WTC11 (cell line): ENCODE measurements around the gene CTNNA1. TPM values are rescaled to one million over a fixed set of nuclear protein-coding genes. Genes with fewer than 3 reads are reported as not detected.

ENCODE experiments used
- ATAC-seq: fragments of 200-7000 bp; cut with Tn5 transposase; 2 replicates; pipeline ENCODE4 v1.10.0; 2021; ENCODE audit warnings: mild to moderate bottlenecking, moderate library complexity
- CTCF ChIA-PET: fragments of 300-600 bp; sonication (Branson Sonifier 250); formaldehyde crosslinking; loops from one replicate; lab custom pipeline; 2021; ENCODE audit warnings: antibody characterized with exemption; lab: Charles Lee
- POLR2A ChIA-PET: fragments of 350-600 bp; sonication (Branson Sonifier 250); formaldehyde crosslinking; loops from one replicate; lab custom pipeline; 2021; ENCODE audit warnings: antibody characterized with exemption; lab: Charles Lee
- DNase-seq: peaks from one replicate; pipeline ENCODE4 v3.0.0; 2021; ENCODE audit warnings: low spot score
- H3K27ac Mint-ChIP-seq: 2 replicates; pipeline ENCODE4 v1.8.0; 2021; ENCODE audit warnings: mixed read lengths
- H3K27me3 Mint-ChIP-seq: 2 replicates; pipeline ENCODE4 v1.8.0; 2021; ENCODE audit warnings: low read depth, mild to moderate bottlenecking, moderate library complexity, mixed read lengths
- H3K36me3 Mint-ChIP-seq: 2 replicates; pipeline ENCODE4 v1.8.0; 2021; ENCODE audit warnings: mixed read lengths
- H3K4me1 Mint-ChIP-seq: 2 replicates; pipeline ENCODE4 v1.8.0; 2022; ENCODE audit warnings: mixed read lengths
- H3K4me3 Mint-ChIP-seq: 2 replicates; pipeline ENCODE4 v1.8.0; 2021; ENCODE audit warnings: mild to moderate bottlenecking, moderate library complexity, mixed read lengths
- H3K9me3 Mint-ChIP-seq: 2 replicates; pipeline ENCODE4 v1.8.0; 2021; ENCODE audit warnings: mixed read lengths
- GABPB1 ChIP-seq: sonication (generic); formaldehyde crosslinking; IDR thresholded peaks from 2 replicates; pipeline ENCODE4 v1.8.1; 2023; ENCODE audit warnings: mild to moderate bottlenecking, missing genetic modification reagents
- NFATC4 ChIP-seq: fragments of 250-450 bp; sonication (Bioruptor Pico); IDR thresholded peaks from 2 replicates; pipeline ENCODE4 v1.9.0; 2021; ENCODE audit warnings: mild to moderate bottlenecking
- RELA ChIP-seq: sonication (generic); formaldehyde crosslinking; IDR thresholded peaks from 2 replicates; pipeline ENCODE4 v1.8.1; 2022; ENCODE audit warnings: missing genetic modification reagents, mild to moderate bottlenecking, borderline replicate concordance
- USF2 ChIP-seq: sonication (generic); formaldehyde crosslinking; IDR thresholded peaks from 2 replicates; pipeline ENCODE4 v1.8.1; 2023; ENCODE audit warnings: mild to moderate bottlenecking, missing genetic modification reagents, moderate library complexity
- ZNF396 ChIP-seq: fragments of 250-450 bp; sonication (Bioruptor Pico); IDR thresholded peaks from 2 replicates; pipeline ENCODE4 v1.8.0; 2021; ENCODE audit warnings: mild to moderate bottlenecking, moderate library complexity, borderline replicate concordance
- ZSCAN18 ChIP-seq: fragments of 250-450 bp; sonication (Bioruptor Pico); IDR thresholded peaks from 2 replicates; pipeline ENCODE4 v2.1.2; 2022; ENCODE audit warnings: mild to moderate bottlenecking, moderate library complexity
- total RNA-seq: library from RNA; stranded (reverse); gene quantifications from 3 replicates; pipeline ENCODE4 v1.2.3, GENCODE V29; 2021
- TF ChIP-seq, protein P1 (sequence below): sonication (generic); formaldehyde crosslinking; IDR thresholded peaks from 2 replicates; pipeline ENCODE4 v1.8.1; 2023; ENCODE audit warnings: mild to moderate bottlenecking, missing genetic modification reagents, borderline replicate concordance
- TF ChIP-seq, protein P2 (sequence below): sonication (generic); formaldehyde crosslinking; IDR thresholded peaks from 2 replicates; pipeline ENCODE4 v1.8.0; 2023; ENCODE audit warnings: missing genetic modification reagents, mild to moderate bottlenecking, borderline replicate concordance

The CTNNA1 gene
- total RNA-seq, 1 experiment from 2014 or later, result 309 TPM

DNA sequence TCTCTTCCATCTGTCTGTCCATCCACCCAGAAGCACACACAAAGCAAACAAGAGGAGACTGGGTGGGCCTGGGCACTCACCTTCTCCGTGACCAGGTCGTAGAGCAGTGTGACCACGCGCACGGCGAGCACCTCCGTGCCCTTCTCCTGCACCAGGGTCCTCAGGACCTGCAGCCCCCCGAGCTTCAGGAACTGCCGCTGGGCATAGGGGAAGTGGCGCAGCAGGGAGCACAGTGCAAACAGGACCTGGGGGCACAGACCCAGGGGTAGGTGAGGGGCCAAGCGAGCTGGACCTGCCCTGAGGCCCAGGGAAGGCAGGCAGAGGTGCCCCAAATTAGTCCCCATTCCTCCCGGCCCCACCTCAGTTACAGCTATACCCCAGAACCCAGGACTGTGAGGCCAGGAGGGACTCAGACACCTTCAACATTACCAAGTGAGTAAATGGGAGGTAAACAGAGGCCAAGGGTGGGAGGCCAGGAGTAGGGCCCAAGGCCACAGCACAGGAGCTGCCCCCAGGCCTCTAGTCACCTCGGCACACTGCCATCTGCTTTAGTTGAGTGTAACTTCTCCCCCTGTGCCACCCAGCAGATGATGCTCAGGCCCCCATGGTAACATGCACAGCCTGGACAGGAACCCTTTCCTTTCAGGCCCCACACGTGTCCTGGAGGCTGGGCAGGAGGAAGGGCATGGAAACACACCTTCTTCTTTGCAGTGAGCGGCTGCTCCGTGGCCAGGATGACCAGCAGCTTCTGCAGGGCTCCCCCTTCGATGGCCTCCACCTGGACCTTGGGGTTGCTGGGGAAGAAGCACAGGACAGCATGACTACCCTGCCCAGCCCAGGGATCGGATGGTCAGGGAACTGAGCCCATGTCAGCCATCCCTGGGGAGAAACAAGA, 198.1 kb downstream of the CTNNA1 start:
- DNase-seq (no peak), ATAC-seq (no peak)
- no peak for TF ChIP-seq ZSCAN18 (CRISPR knock-in tag)
- TF ChIP-seq ZNF396 (CRISPR knock-in tag), result no peak
- TF ChIP-seq, protein P1, sequence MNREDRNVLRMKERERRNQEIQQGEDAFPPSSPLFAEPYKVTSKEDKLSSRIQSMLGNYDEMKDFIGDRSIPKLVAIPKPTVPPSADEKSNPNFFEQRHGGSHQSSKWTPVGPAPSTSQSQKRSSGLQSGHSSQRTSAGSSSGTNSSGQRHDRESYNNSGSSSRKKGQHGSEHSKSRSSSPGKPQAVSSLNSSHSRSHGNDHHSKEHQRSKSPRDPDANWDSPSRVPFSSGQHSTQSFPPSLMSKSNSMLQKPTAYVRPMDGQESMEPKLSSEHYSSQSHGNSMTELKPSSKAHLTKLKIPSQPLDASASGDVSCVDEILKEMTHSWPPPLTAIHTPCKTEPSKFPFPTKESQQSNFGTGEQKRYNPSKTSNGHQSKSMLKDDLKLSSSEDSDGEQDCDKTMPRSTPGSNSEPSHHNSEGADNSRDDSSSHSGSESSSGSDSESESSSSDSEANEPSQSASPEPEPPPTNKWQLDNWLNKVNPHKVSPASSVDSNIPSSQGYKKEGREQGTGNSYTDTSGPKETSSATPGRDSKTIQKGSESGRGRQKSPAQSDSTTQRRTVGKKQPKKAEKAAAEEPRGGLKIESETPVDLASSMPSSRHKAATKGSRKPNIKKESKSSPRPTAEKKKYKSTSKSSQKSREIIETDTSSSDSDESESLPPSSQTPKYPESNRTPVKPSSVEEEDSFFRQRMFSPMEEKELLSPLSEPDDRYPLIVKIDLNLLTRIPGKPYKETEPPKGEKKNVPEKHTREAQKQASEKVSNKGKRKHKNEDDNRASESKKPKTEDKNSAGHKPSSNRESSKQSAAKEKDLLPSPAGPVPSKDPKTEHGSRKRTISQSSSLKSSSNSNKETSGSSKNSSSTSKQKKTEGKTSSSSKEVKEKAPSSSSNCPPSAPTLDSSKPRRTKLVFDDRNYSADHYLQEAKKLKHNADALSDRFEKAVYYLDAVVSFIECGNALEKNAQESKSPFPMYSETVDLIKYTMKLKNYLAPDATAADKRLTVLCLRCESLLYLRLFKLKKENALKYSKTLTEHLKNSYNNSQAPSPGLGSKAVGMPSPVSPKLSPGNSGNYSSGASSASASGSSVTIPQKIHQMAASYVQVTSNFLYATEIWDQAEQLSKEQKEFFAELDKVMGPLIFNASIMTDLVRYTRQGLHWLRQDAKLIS (CRISPR knock-in tag), result no peak
- no peak for TF ChIP-seq RELA
- no peak for TF ChIP-seq USF2 (CRISPR knock-in tag)
- H3K4me1 Mint-ChIP-seq, result peaks cover 36% of the 10 kb centered on the region
- peak overlapping the region; percentile 59; the same call in 1 of the 2 replicates for H3K27ac Mint-ChIP-seq
- H3K4me3 Mint-ChIP-seq, result no peak overlapping the region
- no peaks in the 10 kb centered on the region for H3K27me3 Mint-ChIP-seq
- CTCF ChIA-PET, result interaction anchor here (0.5 to 1.6 kb wide), 2 partner anchors 358 to 372 kb away, joined by 3 read pairs; no protein-coding TSS in a partner anchor
- H3K9me3 Mint-ChIP-seq, result no peaks in the 10 kb centered on the region
- POLR2A ChIA-PET, result no interaction called here
- no peaks in the 10 kb centered on the region for H3K36me3 Mint-ChIP-seq

- Mint-ChIP-seq H3K9me3 (no peaks in the 10 kb centered on the region), H3K36me3 (no peaks in the 10 kb centered on the region), H3K4me1 (peaks cover 36% of the 10 kb centered on the region), H3K4me3 (no peak overlapping the region), H3K27me3 (no peaks in the 10 kb centered on the region), H3K27ac (no peak overlapping the region)
- DNase-seq, result no peak
- TF ChIP-seq GABPB1 (CRISPR knock-in tag) (no peak), NFATC4 (no peak)
- TF ChIP-seq, protein P2, sequence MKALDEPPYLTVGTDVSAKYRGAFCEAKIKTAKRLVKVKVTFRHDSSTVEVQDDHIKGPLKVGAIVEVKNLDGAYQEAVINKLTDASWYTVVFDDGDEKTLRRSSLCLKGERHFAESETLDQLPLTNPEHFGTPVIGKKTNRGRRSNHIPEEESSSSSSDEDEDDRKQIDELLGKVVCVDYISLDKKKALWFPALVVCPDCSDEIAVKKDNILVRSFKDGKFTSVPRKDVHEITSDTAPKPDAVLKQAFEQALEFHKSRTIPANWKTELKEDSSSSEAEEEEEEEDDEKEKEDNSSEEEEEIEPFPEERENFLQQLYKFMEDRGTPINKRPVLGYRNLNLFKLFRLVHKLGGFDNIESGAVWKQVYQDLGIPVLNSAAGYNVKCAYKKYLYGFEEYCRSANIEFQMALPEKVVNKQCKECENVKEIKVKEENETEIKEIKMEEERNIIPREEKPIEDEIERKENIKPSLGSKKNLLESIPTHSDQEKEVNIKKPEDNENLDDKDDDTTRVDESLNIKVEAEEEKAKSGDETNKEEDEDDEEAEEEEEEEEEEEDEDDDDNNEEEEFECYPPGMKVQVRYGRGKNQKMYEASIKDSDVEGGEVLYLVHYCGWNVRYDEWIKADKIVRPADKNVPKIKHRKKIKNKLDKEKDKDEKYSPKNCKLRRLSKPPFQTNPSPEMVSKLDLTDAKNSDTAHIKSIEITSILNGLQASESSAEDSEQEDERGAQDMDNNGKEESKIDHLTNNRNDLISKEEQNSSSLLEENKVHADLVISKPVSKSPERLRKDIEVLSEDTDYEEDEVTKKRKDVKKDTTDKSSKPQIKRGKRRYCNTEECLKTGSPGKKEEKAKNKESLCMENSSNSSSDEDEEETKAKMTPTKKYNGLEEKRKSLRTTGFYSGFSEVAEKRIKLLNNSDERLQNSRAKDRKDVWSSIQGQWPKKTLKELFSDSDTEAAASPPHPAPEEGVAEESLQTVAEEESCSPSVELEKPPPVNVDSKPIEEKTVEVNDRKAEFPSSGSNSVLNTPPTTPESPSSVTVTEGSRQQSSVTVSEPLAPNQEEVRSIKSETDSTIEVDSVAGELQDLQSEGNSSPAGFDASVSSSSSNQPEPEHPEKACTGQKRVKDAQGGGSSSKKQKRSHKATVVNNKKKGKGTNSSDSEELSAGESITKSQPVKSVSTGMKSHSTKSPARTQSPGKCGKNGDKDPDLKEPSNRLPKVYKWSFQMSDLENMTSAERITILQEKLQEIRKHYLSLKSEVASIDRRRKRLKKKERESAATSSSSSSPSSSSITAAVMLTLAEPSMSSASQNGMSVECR (CRISPR knock-in tag), result no peak
- POLR2A ChIA-PET, result no interaction called here
- ATAC-seq, result no peak
- CTCF ChIA-PET, result no interaction called here
Measured at GRCh38 chr5:138951986-138952735, 198.9 kb downstream of the CTNNA1 start.
